NCI-H2171 treated with DMSO at 0.1 percent for 48 hours (cell line): ENCODE measurements around the gene ARID2.

Source experiments
- DNase-seq: peaks from one replicate; lab custom pipeline; 2025; lab: John Stamatoyannopoulos, UW

Gene ARID2

GRCh38 chr12:45725631-45726602, 3.6 kb upstream of the ARID2 start:
- peak; percentile 74 for DNase-seq

- peak; percentile 37 for DNase-seq
These were observed 2.8 kb upstream of the ARID2 start for GRCh38 chr12:45726603-45727300.

GRCh38 chr12:45727301-45727979, 2.1 kb upstream of the ARID2 start:
- peak; percentile 96 for DNase-seq

- no peak for DNase-seq
These were observed 1.4 kb upstream of the ARID2 start for GRCh38 chr12:45727980-45728629.

- peak; percentile 94 for DNase-seq
These were observed 775 bp upstream of the ARID2 start for GRCh38 chr12:45728630-45729232.

- DNase-seq, result no peak
These were observed 510 bp downstream of the ARID2 start for GRCh38 chr12:45730084-45730347.

- peak; percentile 64 for DNase-seq
These were observed 1.1 kb downstream of the ARID2 start for GRCh38 chr12:45730348-45731189.

GRCh38 chr12:45731190-45731775, 1.8 kb downstream of the ARID2 start:
- no peak for DNase-seq

GRCh38 chr12:45732250-45732649, 2.7 kb downstream of the ARID2 start:
- no peak for DNase-seq

GRCh38 chr12:45732936-45733335, 3.4 kb downstream of the ARID2 start:
- peak; percentile 13 for DNase-seq

GRCh38 chr12:45737638-45738037, 8.1 kb downstream of the ARID2 start:
- no peak for DNase-seq

- DNase-seq, result no peak
These were observed 13.1 kb downstream of the ARID2 start for GRCh38 chr12:45742590-45742989.

- DNase-seq, result no peak
These were observed 13.7 kb downstream of the ARID2 start for GRCh38 chr12:45743247-45743646.

GRCh38 chr12:45745861-45746277, 16.4 kb downstream of the ARID2 start:
- peak; percentile 43 for DNase-seq

GRCh38 chr12:45756666-45757065, 27.2 kb downstream of the ARID2 start:
- no peak for DNase-seq

- no peak for DNase-seq
These were observed 27.7 kb downstream of the ARID2 start for GRCh38 chr12:45757172-45757571.

- no peak for DNase-seq
These were observed 30.8 kb downstream of the ARID2 start for GRCh38 chr12:45760333-45760732.

GRCh38 chr12:45762185-45763110, 32.9 kb downstream of the ARID2 start:
- peak; percentile 18 for DNase-seq

- no peak for DNase-seq
These were observed 33.9 kb downstream of the ARID2 start for GRCh38 chr12:45763381-45763780.
